NCI-H2107 treated with DMSO at 0.1 percent for 48 hours (cell line): ENCODE data around the gene GPR89A.
"Not testable (repeated sequence)": the region's sequence is repeated elsewhere in the genome, so short reads cannot be mapped to it uniquely, and the experiment has no call there.

Experiments
- DNase-seq: peaks from one replicate; lab custom pipeline; 2025; ENCODE audit not compliant: unreplicated experiment; lab: John Stamatoyannopoulos, UW

Gene GPR89A

GRCh38 chr1:145716641-145717345, 109.0 kb downstream of the GPR89A start:
- DNase-seq, result no peak

GRCh38 chr1:145717833-145718232, 110.0 kb downstream of the GPR89A start:
- no peak for DNase-seq

- DNase-seq, result not testable (repeated sequence)
Observed at GRCh38 chr1:145718465-145718864, 110.7 kb downstream of the GPR89A start.

DNA sequence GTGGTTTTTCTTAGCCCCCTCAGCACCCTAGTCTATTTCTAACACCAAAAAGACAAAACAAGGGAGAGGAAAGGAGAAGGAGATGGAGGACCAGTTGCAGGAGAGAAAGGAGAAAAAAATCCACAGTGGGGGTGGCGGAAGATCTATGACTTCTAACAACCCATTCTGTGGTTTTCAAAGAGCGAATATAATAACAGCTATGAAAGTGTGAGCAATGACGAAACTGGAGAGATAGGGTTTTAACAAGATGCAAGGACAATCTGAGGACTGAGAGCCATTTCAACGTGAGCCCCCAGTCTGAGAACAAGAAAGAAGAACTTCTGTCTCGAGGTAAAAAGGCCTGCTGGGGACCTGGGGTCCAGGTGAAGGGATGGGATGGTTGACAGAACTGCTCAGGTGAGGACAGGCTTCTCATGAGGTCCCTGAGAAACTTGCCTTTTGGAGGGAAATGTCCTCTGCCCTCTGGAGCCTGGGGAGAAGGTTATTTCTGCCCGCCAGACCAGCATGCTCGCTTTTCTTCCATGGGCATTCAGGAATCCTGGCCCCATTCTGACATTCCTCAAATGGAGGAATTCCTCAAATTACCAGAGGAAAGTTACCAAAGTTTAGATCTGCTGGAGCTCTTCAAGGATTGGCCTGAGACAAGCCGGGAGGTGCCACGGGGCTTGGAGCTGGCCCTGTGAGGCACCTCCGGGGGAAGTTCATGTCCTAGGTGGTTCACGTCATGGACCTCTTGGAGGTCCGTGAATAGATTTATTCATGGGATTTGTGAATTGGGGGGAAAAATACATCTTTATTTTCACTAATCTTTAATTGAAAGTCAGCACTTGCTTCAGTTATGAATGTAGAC, 111.7 kb downstream of the GPR89A start, which contains the start of gene CD160:
Gene CD160 (plus strand): TSS at position 270 of the 850 bp plus-strand sequence. CDS start 8,829 bp downstream, outside the sequence.
- no peak for DNase-seq
